ENCODE results near the gene GRIN3B. TPM values are rescaled to one million over a fixed set of nuclear protein-coding genes. Genes with fewer than 3 reads are reported as not detected.

The GRIN3B gene
- polyA plus RNA-seq, 1 of the 3 experiments (the other 2 are of a cell fraction) = 1.5 TPM

DNA sequence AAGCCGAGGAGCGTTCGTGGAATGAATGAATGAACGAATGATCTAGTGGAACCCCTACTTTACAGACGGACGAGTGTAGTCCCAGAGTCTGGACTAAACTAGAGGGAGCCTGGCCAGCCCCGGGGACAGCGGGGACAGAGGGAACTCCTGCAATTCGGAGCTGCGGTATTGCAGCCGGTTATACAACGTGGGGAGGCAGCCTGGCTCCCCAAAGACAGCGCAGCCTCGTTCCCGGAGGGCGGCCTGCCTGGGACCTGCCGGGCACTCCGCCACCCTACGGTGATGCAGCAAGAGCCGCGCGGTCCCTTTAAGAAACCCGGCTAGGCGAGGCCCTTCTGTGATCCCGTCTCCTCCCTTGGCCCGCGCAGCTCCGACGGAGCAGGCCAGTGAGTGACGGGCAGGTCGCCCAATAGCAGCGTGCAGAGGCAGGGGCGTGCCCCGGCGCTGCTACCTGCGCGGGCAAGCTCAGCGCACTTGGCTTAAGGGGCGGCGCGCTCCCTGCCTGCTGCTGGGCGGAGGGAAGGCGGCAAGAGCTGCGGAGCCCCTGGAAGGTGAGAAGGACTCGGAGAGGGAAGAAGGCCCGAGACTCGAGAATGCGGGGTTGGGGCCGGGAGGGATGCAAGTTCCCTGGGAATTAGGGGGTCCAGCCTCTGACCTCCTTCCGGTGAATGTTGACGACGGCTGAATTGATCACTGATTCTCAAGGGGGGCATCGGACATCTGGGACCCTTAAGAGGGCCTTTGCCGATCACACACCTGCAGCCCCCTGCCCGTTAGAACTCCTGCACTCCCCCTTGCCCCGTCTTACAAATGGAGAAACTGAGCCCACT lies 39.6 kb downstream of the GRIN3B start, which contains the start of gene ABCA7 (continued):
- TF ChIP-seq, protein P1, sequence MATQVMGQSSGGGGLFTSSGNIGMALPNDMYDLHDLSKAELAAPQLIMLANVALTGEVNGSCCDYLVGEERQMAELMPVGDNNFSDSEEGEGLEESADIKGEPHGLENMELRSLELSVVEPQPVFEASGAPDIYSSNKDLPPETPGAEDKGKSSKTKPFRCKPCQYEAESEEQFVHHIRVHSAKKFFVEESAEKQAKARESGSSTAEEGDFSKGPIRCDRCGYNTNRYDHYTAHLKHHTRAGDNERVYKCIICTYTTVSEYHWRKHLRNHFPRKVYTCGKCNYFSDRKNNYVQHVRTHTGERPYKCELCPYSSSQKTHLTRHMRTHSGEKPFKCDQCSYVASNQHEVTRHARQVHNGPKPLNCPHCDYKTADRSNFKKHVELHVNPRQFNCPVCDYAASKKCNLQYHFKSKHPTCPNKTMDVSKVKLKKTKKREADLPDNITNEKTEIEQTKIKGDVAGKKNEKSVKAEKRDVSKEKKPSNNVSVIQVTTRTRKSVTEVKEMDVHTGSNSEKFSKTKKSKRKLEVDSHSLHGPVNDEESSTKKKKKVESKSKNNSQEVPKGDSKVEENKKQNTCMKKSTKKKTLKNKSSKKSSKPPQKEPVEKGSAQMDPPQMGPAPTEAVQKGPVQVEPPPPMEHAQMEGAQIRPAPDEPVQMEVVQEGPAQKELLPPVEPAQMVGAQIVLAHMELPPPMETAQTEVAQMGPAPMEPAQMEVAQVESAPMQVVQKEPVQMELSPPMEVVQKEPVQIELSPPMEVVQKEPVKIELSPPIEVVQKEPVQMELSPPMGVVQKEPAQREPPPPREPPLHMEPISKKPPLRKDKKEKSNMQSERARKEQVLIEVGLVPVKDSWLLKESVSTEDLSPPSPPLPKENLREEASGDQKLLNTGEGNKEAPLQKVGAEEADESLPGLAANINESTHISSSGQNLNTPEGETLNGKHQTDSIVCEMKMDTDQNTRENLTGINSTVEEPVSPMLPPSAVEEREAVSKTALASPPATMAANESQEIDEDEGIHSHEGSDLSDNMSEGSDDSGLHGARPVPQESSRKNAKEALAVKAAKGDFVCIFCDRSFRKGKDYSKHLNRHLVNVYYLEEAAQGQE (IDR thresholded peaks at IDR 0.05; ENCODE audit: low read depth, low read length) = no peak

DNA sequence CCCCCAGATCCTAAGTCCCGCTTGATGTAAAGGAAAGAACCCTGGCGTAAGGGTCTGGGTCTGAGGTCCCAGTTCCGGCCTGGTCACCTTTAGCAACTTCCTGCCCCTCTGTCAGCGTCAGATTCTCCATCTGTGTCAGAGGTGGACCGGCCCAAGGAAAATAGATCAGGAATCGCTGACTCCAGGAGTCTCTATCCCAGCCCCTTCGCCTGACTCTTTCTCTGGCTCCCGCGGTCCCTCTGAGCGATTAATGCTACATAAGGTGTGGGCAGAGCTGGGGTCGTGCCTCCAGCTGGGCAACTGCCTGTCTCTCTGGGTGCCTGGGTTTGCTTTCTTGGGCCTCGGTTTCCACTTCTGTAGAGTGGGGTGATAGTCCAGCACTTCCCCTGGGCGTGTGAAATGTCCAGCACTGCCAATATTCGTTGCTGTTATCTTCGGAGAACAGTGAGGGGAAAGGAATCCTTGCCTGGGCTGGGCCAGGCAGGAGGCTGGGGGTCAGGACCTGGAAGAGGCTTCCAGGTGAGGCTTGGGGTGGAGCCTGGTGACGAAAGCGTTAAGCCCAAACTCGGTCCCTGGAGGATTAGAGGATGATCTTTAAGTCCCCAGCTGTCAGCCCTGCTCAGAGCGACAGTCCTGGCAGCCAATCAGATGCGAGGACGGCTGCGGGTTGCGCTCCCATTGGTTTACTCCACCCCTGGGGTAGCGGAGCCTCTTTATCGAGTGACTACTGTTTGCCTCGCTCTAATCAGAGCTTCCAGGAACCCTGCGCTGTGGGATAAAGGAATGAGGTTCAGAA lies 40.5 kb downstream of the GRIN3B start:
- Histone ChIP-seq H3K4me2 (peak overlapping the region; percentile 96), H2AFZ (ENCODE audit: low read depth) (0 out of 2 replicates have a peak overlapping the region, but pooled peaks have one; percentile 42), H3K27ac (ENCODE audit: low read depth in 2 of 2, low read length in 1 of 2) (no peak overlapping the region; a peak in 1 of 4 replicates), H3K4me1 (ENCODE audit: control insufficient read depth in 1 of 2, insufficient read depth in 2 of 2, low read depth in 1 of 2, low read length in 1 of 2) (peaks cover 0 to 31% of the 10 kb centered on the region in 2 experiments; a peak in 2 of 4 replicates), H4K20me1 (ENCODE audit: insufficient read depth) (peaks cover 22% of the 10 kb centered on the region), H3K79me2 (ENCODE audit: insufficient read depth) (no peaks in the 10 kb centered on the region), H3K4me3 (ENCODE audit: low read depth in 2 of 2, low read length in 1 of 2) (peak overlapping the region; percentile 67 to 87), H3K9ac (peak overlapping the region; percentile 49), H3K9me3 (no peaks in the 10 kb centered on the region), H3K9me2 (no peaks in the 10 kb centered on the region), H3K27me3 (ENCODE audit: insufficient read depth) (no peaks in the 10 kb centered on the region), H3K36me3 (replicated peaks in 1 of 2; ENCODE audit: control insufficient read depth in 1 of 2, insufficient read depth in 2 of 2, low read length in 1 of 2) (peaks cover 10 to 11% of the 10 kb centered on the region in 2 experiments), H3F3A (replicated peaks; ENCODE audit: insufficient read depth) (peaks cover 31% of the 10 kb centered on the region)
- ChIA-PET POLR2A (interaction anchor here (0.8 to 1.2 kb wide), 4 partner anchors 10 to 63 kb away, joined by 3 to 4 read pairs (median 4); partner anchors contain the start of gene GPX4), CTCF (interaction anchor here (0.6 to 1.8 kb wide), 11 partner anchors 12 to 226 kb away, joined by 3 to 6 read pairs (median 3); no protein-coding TSS in a partner anchor)
- DNase-seq = peak; percentile 97
- under 1% methylated on average over 14 of the region's 27 CpGs for WGBS (ENCODE audit: low lambda C conversion rate)
- TF ChIP-seq, protein P2, sequence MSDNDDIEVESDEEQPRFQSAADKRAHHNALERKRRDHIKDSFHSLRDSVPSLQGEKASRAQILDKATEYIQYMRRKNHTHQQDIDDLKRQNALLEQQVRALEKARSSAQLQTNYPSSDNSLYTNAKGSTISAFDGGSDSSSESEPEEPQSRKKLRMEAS (IDR thresholded peaks at IDR 0.05; ENCODE audit: low read depth) = no peak
- TF ChIP-seq, protein P3, sequence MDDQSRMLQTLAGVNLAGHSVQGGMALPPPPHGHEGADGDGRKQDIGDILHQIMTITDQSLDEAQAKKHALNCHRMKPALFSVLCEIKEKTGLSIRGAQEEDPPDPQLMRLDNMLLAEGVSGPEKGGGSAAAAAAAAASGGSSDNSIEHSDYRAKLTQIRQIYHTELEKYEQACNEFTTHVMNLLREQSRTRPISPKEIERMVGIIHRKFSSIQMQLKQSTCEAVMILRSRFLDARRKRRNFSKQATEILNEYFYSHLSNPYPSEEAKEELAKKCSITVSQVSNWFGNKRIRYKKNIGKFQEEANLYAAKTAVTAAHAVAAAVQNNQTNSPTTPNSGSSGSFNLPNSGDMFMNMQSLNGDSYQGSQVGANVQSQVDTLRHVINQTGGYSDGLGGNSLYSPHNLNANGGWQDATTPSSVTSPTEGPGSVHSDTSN (IDR thresholded peaks at IDR 0.05) = peak; percentile 100
- TF ChIP-seq RCOR1 (IDR thresholded peaks at IDR 0.05; ENCODE audit: low read length) (peak; percentile 17; the same call in 1 of the 2 replicates), NRF1 (IDR thresholded peaks at IDR 0.05; ENCODE audit: low read depth, low read length) (no peak), EP300 (IDR thresholded peaks at IDR 0.05; ENCODE audit: borderline replicate concordance in 1 of 2, low read depth in 1 of 2, low read length in 1 of 2) (no peak), MXI1 (IDR thresholded peaks at IDR 0.05; ENCODE audit: low read depth, low read length) (no peak; the same call in 1 of the 2 replicates), RAD21 (IDR thresholded peaks at IDR 0.05; ENCODE audit: low read length) (no peak), SIN3A (IDR thresholded peaks at IDR 0.05; ENCODE audit: borderline replicate concordance, low read depth, low read length) (no peak; the same call in 1 of the 2 replicates), CHD2 (IDR thresholded peaks at IDR 0.05; ENCODE audit: low read length, partially characterized antibody) (peak; percentile 62), TEAD4 (IDR thresholded peaks at IDR 0.05; ENCODE audit: borderline replicate concordance, insufficient read depth) (no peak)
- TF ChIP-seq, protein P4, sequence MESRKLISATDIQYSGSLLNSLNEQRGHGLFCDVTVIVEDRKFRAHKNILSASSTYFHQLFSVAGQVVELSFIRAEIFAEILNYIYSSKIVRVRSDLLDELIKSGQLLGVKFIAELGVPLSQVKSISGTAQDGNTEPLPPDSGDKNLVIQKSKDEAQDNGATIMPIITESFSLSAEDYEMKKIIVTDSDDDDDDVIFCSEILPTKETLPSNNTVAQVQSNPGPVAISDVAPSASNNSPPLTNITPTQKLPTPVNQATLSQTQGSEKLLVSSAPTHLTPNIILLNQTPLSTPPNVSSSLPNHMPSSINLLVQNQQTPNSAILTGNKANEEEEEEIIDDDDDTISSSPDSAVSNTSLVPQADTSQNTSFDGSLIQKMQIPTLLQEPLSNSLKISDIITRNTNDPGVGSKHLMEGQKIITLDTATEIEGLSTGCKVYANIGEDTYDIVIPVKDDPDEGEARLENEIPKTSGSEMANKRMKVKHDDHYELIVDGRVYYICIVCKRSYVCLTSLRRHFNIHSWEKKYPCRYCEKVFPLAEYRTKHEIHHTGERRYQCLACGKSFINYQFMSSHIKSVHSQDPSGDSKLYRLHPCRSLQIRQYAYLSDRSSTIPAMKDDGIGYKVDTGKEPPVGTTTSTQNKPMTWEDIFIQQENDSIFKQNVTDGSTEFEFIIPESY (IDR thresholded peaks at IDR 0.05; ENCODE audit: borderline replicate concordance, low read depth) = no peak
- TF ChIP-seq, protein P5, sequence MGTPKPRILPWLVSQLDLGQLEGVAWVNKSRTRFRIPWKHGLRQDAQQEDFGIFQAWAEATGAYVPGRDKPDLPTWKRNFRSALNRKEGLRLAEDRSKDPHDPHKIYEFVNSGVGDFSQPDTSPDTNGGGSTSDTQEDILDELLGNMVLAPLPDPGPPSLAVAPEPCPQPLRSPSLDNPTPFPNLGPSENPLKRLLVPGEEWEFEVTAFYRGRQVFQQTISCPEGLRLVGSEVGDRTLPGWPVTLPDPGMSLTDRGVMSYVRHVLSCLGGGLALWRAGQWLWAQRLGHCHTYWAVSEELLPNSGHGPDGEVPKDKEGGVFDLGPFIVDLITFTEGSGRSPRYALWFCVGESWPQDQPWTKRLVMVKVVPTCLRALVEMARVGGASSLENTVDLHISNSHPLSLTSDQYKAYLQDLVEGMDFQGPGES (IDR thresholded peaks at IDR 0.05; ENCODE audit: low read depth, low read length) = peak; percentile 87
